WERI-Rb-1 (cell line): ENCODE results near the gene EPS8.
"Not testable (repeated sequence)": the region's sequence is repeated elsewhere in the genome, so short reads cannot be mapped to it uniquely, and the experiment has no call there.

Experiments
- DNase-seq: peaks from one replicate; pipeline ENCODE4 v3.0.0-alpha.2; 2020
- H3K27ac ChIP-seq: fragments of 250-450 bp; sonication (Bioruptor Pico); 2 replicates; pipeline ENCODE4 v1.5.1; 2020; ENCODE audit warnings: mild to moderate bottlenecking, moderate library complexity
- H3K27me3 ChIP-seq: fragments of 250-450 bp; sonication (Bioruptor Pico); 2 replicates; pipeline ENCODE4 v1.5.1; 2021; ENCODE audit warnings: mild to moderate bottlenecking, low read depth, moderate library complexity; ENCODE audit not compliant: insufficient read depth, severe bottlenecking
- H3K36me3 ChIP-seq: fragments of 250-450 bp; sonication (Bioruptor Pico); 2 replicates; pipeline ENCODE4 v1.5.1; 2020; ENCODE audit warnings: mild to moderate bottlenecking, moderate library complexity
- H3K4me3 ChIP-seq: 2 replicates; pipeline ENCODE4 v1.5.1; 2011; ENCODE audit warnings: low read depth, mild to moderate bottlenecking, control low read depth, low read length
- H3K9me3 ChIP-seq: fragments of 250-450 bp; sonication (Bioruptor Pico); 2 replicates; pipeline ENCODE4 v1.5.1; 2021; ENCODE audit warnings: mild to moderate bottlenecking, moderate library complexity; ENCODE audit not compliant: severe bottlenecking
- CTCF ChIP-seq: IDR thresholded peaks from 2 replicates; pipeline ENCODE4 v1.5.1; 2011; ENCODE audit warnings: low read depth, mild to moderate bottlenecking, control low read depth, inconsistent platforms, low read length

EPS8 gene

GRCh38 chr12:15752785-15753184 lies 36.4 kb downstream of the EPS8 start:
- no peaks in the 10 kb centered on the region for H3K9me3 ChIP-seq
- H3K36me3 ChIP-seq = no peaks in the 10 kb centered on the region
- H3K27me3 ChIP-seq = no peaks in the 10 kb centered on the region
- H3K27ac ChIP-seq = no peak overlapping the region
- no peak overlapping the region for H3K4me3 ChIP-seq
- DNase-seq = no peak
- TF ChIP-seq CTCF = no peak

GRCh38 chr12:15751741-15752140 lies 37.4 kb downstream of the EPS8 start:
- DNase-seq = no peak

GRCh38 chr12:15749937-15750336 lies 39.3 kb downstream of the EPS8 start:
- no peaks in the 10 kb centered on the region for H3K9me3 ChIP-seq
- no peaks in the 10 kb centered on the region for H3K27me3 ChIP-seq
- H3K27ac ChIP-seq = no peak overlapping the region
- DNase-seq = no peak
- no peak overlapping the region for H3K4me3 ChIP-seq
- no peak for TF ChIP-seq CTCF
- H3K36me3 ChIP-seq = no peaks in the 10 kb centered on the region

More at GRCh38 chr12:15751741-15752140, 37.4 kb downstream of the EPS8 start:
- no peak for TF ChIP-seq CTCF
- H3K36me3 ChIP-seq = no peaks in the 10 kb centered on the region
- H3K9me3 ChIP-seq = no peaks in the 10 kb centered on the region
- no peaks in the 10 kb centered on the region for H3K27me3 ChIP-seq
- H3K27ac ChIP-seq = no peak overlapping the region
- no peak overlapping the region for H3K4me3 ChIP-seq

- H3K27me3 ChIP-seq, H3K27ac ChIP-seq, H3K4me3 ChIP-seq, H3K9me3 ChIP-seq, H3K36me3 ChIP-seq, DNase-seq: not testable (repeated sequence)
Measured at GRCh38 chr12:15741870-15742269, 47.3 kb downstream of the EPS8 start.

GRCh38 chr12:15741082-15741481 lies 48.1 kb downstream of the EPS8 start:
- H3K27ac ChIP-seq = no peak overlapping the region
- H3K27me3 ChIP-seq = no peaks in the 10 kb centered on the region
- no peak overlapping the region for H3K4me3 ChIP-seq
- H3K9me3 ChIP-seq = no peaks in the 10 kb centered on the region
- no peaks in the 10 kb centered on the region for H3K36me3 ChIP-seq
- DNase-seq = no peak
- TF ChIP-seq CTCF = no peak

- H3K9me3 ChIP-seq, H3K27ac ChIP-seq, DNase-seq, H3K36me3 ChIP-seq, H3K27me3 ChIP-seq, H3K4me3 ChIP-seq: not testable (repeated sequence)
Measured at GRCh38 chr12:15740389-15740788, 48.8 kb downstream of the EPS8 start.

- Histone ChIP-seq H3K4me3 (no peak overlapping the region), H3K27me3 (no peaks in the 10 kb centered on the region), H3K27ac (no peak overlapping the region), H3K9me3 (no peaks in the 10 kb centered on the region), H3K36me3 (no peaks in the 10 kb centered on the region)
- DNase-seq = no peak
- no peak for TF ChIP-seq CTCF
Measured at GRCh38 chr12:15738438-15739015, 50.7 kb downstream of the EPS8 start.
